Measurements from ENCODE around the gene SORCS2.

DNA sequence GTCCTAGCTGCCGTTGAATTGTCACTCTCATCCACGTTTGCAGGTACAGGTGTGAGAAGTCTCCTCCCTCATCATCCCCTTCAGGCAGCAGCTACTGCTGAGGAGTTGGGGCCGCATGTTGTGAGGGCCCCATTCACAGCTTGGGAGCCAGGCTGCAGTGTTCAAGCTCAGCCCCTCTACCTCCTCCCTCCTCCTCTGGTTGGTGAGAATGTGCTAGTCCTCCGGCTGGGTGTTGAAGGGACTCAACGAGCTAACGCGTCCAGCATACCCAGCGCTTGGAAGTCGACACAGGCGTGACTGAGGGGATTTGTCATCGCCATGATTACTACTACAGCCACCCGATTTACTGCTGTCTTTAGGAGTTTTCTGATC is 324.4 kb downstream of the SORCS2 start:
- TF ChIP-seq, protein P1, sequence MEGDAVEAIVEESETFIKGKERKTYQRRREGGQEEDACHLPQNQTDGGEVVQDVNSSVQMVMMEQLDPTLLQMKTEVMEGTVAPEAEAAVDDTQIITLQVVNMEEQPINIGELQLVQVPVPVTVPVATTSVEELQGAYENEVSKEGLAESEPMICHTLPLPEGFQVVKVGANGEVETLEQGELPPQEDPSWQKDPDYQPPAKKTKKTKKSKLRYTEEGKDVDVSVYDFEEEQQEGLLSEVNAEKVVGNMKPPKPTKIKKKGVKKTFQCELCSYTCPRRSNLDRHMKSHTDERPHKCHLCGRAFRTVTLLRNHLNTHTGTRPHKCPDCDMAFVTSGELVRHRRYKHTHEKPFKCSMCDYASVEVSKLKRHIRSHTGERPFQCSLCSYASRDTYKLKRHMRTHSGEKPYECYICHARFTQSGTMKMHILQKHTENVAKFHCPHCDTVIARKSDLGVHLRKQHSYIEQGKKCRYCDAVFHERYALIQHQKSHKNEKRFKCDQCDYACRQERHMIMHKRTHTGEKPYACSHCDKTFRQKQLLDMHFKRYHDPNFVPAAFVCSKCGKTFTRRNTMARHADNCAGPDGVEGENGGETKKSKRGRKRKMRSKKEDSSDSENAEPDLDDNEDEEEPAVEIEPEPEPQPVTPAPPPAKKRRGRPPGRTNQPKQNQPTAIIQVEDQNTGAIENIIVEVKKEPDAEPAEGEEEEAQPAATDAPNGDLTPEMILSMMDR (IDR thresholded peaks at IDR 0.05) = no peak
- TF ChIP-seq EZH2 (IDR thresholded peaks at IDR 0.05) (no peak), EZH2phosphoT487 (IDR thresholded peaks at IDR 0.05) (no peak)

All from neural progenitor cell (in vitro differentiated cells).